PFSK-1 (cell line): Measurements from ENCODE around the gene SERINC2.

Experiments used
- FOXP2 ChIP-seq: optimal IDR thresholded peaks from 2 replicates; pipeline ENCODE3; 2011; ENCODE audit warnings: borderline replicate concordance, control low read depth, inconsistent platforms; ENCODE audit not compliant: insufficient read depth; ENCODE audit errors: extremely low read length, extremely low read depth
- POLR2AphosphoS5 ChIP-seq: IDR thresholded peaks from 2 replicates; pipeline ENCODE4 v1.6.1; 2012; ENCODE audit warnings: low read depth, mild to moderate bottlenecking, control low read depth, low read length, moderate library complexity
- REST ChIP-seq, 2 experiments: IDR thresholded peaks; 2 replicates each; pipeline versions ENCODE4 v1.6.1 to v1.8.0; 2011 to 2012; ENCODE audit warnings: low read depth in 2 of 2, low read length in 2 of 2, control low read depth in 1 of 2, inconsistent platforms in 1 of 2, mild to moderate bottlenecking in 1 of 2, moderate library complexity in 1 of 2; ENCODE audit not compliant: insufficient read depth in 1 of 2
- SIN3A ChIP-seq: IDR thresholded peaks from 2 replicates; pipeline ENCODE4 v1.6.1; 2012; ENCODE audit warnings: mild to moderate bottlenecking, low read length, moderate library complexity, borderline replicate concordance; ENCODE audit not compliant: insufficient read depth
- TAF1 ChIP-seq: IDR thresholded peaks from 2 replicates; pipeline ENCODE4 v1.6.1; 2012; ENCODE audit warnings: low read length, control low read depth, borderline replicate concordance; ENCODE audit not compliant: insufficient read depth

SERINC2 gene

GRCh38 chr1:31432592-31433395, 19.8 kb downstream of the SERINC2 start:
- TF ChIP-seq TAF1: no peak
- TF ChIP-seq POLR2AphosphoS5: no peak
- TF ChIP-seq FOXP2: no peak
- TF ChIP-seq REST (IDR thresholded peaks at IDR 0.05; ENCODE audit: insufficient read depth in 1 of 2, low read depth in 2 of 2, low read length in 2 of 2): no peak

GRCh38 chr1:31433396-31433930, 20.4 kb downstream of the SERINC2 start:
- TF ChIP-seq TAF1: no peak

GRCh38 chr1:31434101-31434871, 21.3 kb downstream of the SERINC2 start:
- TF ChIP-seq POLR2AphosphoS5 (no peak), REST (IDR thresholded peaks at IDR 0.05; ENCODE audit: insufficient read depth in 1 of 2, low read depth in 2 of 2, low read length in 2 of 2) (no peak), FOXP2 (no peak), SIN3A (no peak), TAF1 (no peak)

DNA sequence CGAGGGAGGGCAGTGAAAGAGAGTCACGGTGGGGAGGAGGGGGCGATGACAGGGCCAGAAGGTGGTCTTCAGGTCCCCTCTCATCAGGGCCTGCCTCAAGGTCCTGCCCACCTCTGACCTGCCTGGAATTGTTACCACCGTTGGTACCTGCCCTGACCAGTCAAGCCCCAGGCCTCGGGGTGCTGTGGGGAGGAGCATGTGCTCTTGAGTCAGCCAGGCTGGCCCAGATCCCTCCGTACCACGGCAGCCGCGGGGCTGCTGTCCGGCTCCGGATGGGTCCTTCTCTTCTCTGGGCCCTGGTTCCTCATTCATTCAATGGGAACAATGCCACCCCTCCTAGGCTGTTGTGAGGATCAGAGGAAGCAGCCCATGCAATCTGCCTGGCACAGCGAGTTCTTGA, 22.0 kb downstream of the SERINC2 start:
- TF ChIP-seq POLR2AphosphoS5: no peak
- no peak for TF ChIP-seq SIN3A
- TF ChIP-seq FOXP2: no peak
- no peak for TF ChIP-seq REST (IDR thresholded peaks at IDR 0.05; ENCODE audit: insufficient read depth in 1 of 2, low read depth in 2 of 2, low read length in 2 of 2)
- TF ChIP-seq TAF1: no peak

DNA sequence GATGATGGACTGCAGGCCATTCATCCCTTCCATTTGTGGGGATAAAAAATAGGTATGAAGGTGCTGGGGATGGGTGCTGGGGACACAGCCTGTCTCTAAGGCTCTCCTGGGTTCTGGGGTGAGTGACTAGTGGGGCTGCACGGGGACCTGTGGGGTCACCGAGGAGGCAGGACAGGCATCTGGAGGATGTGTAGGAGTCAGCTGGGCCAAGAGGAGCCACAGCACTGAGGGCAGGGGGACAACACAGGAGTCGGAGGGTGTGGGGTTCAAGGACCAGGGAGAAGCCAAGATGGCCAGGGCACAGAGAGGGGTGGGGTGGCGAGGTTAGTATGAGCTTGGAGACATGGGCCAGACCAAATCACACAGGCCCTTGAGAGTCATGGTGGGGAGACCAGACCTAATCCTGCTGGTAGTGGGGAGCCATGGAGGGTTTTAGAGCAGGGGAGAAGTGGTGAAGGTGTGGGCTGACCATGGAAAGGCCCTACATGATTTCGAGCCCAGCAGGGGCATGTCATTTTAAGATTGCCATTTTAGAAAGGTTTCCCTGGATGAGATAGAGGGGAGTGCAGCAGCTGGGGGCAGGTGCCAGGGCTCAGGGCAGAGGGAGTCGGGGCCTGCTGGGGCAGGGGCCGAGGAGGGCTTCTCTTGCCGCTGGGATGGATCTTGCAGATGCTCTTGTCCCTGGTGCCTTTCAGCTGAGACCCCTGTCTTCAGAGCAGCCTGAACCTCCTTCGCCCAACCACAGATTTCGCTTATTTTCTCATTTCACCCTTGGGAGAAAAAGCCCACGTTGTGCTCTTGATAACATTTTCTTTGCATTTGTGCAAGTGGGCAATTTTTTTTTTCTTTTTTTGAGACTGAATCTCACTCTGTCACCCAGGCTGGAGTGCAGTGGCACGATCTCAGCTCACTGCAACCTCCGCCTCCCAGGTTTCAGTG, 22.7 kb downstream of the SERINC2 start:
- TF ChIP-seq FOXP2 (no peak), TAF1 (no peak), POLR2AphosphoS5 (no peak), REST (IDR thresholded peaks at IDR 0.05; ENCODE audit: insufficient read depth in 1 of 2, low read depth in 2 of 2, low read length in 2 of 2) (no peak), SIN3A (no peak)
